Suprapubic skin (tissue), 4 donors: Measurements from ENCODE around the gene MMP24.

ENCODE experiments used
- CTCF ChIP-seq, 2 donors: fragments of 200-600 bp in 1 of 2; fragments of 450-650 bp in 1 of 2; sonication (generic) in 1 of 2; IDR thresholded peaks; one replicate each; pipeline ENCODE4 v1.5.1; 2016 to 2019; ENCODE audit warnings: antibody characterized with exemption in 2 of 2, mild to moderate bottlenecking in 1 of 2, moderate library complexity in 1 of 2
- EP300 ChIP-seq: sonication (generic); formaldehyde crosslinking; IDR thresholded peaks from one replicate; pipeline ENCODE4 v1.6.1; 2017; ENCODE audit warnings: antibody characterized with exemption
- POLR2A ChIP-seq, 2 donors: fragments of 450-650 bp; IDR thresholded peaks; one replicate each; pipeline ENCODE4 v1.6.1; 2017; ENCODE audit warnings: antibody characterized with exemption in 2 of 2, mild to moderate bottlenecking in 2 of 2, moderate library complexity in 2 of 2
- POLR2AphosphoS5 ChIP-seq, 3 donors: sonication (generic); formaldehyde crosslinking; IDR thresholded peaks; one replicate each; pipeline ENCODE4 v1.6.1; 2017; ENCODE audit warnings: antibody characterized with exemption in 3 of 3

- no peak for TF ChIP-seq CTCF (IDR thresholded peaks at IDR 0.05)
- TF ChIP-seq POLR2AphosphoS5 (IDR thresholded peaks at IDR 0.05): no peak
- TF ChIP-seq POLR2A (IDR thresholded peaks at IDR 0.05): no peak
- no peak for TF ChIP-seq EP300
Measured at GRCh38 chr20:35295674-35296073, 69.2 kb downstream of the MMP24 start.
